Panc1 (cell line): ENCODE measurements around the gene CLCN6. TPM values are rescaled to one million over a fixed set of nuclear protein-coding genes. Genes with fewer than 3 reads are reported as not detected.

Experiments
- ATAC-seq: fragments of 200-7000 bp; cut with Tn5 transposase; 2 replicates; pipeline ENCODE4 v1.9.1; 2020; ENCODE audit warnings: mild to moderate bottlenecking, moderate library complexity
- BruUV-seq: library from RNA; stranded (reverse); fragments of 400-500 nt; replicated peaks from 2 replicates; lab custom pipeline; 2021; lab: Mats Ljungman, UMichigan
- CTCF ChIA-PET: fragments of 300-600 bp; sonication (Branson Sonifier 250); formaldehyde crosslinking; loops from one replicate; lab custom pipeline; 2022; ENCODE audit warnings: antibody characterized with exemption; lab: Charles Lee
- POLR2A ChIA-PET: fragments of 300-600 bp; sonication (Branson Sonifier 250); formaldehyde crosslinking; loops from one replicate; lab custom pipeline; 2022; ENCODE audit warnings: antibody characterized with exemption; lab: Charles Lee
- DNase-seq: peaks from one replicate; pipeline ENCODE4 v3.0.0-alpha.2; 2010; ENCODE audit warnings: low read depth, low spot score
- H3K27ac ChIP-seq: 2 replicates; pipeline ENCODE4 v1.5.1; 2011; ENCODE audit warnings: mild to moderate bottlenecking, low read length, inconsistent platforms
- H3K27me3 ChIP-seq: fragments of 200-500 bp; sonication (Bioruptor generic); 2 replicates; pipeline ENCODE4 v1.6.0; 2014; ENCODE audit warnings: low read length, inconsistent platforms; ENCODE audit not compliant: control insufficient read depth, insufficient read depth
- H3K36me3 ChIP-seq: fragments of 200-500 bp; sonication (Bioruptor generic); 2 replicates; pipeline ENCODE4 v1.5.1; 2014; ENCODE audit warnings: inconsistent platforms, mild to moderate bottlenecking, low read length, moderate library complexity; ENCODE audit not compliant: control insufficient read depth, insufficient read depth
- H3K4me1 ChIP-seq: 2 replicates; pipeline ENCODE4 v1.5.1; 2011; ENCODE audit warnings: inconsistent platforms, mild to moderate bottlenecking, low read length, moderate library complexity; ENCODE audit not compliant: control insufficient read depth, insufficient read depth
- H3K4me3 ChIP-seq, 2 experiments: 2 replicates each; pipeline ENCODE4 v1.5.1; 2011 to 2012; ENCODE audit warnings: low read depth in 2 of 2, low read length in 2 of 2, mild to moderate bottlenecking in 2 of 2, inconsistent platforms in 1 of 2, moderate library complexity in 1 of 2
- H3K9me3 ChIP-seq: fragments of 200-500 bp; sonication (Bioruptor generic); 2 replicates; pipeline ENCODE4 v1.5.1; 2014; ENCODE audit warnings: low read depth, mild to moderate bottlenecking, inconsistent platforms, low read length, moderate library complexity; ENCODE audit not compliant: control insufficient read depth, insufficient read depth
- POLR2AphosphoS5 ChIP-seq: IDR thresholded peaks from 2 replicates; pipeline ENCODE4 v1.6.1; 2012; ENCODE audit warnings: mild to moderate bottlenecking, low read depth, low read length, moderate library complexity
- SIN3A ChIP-seq: IDR thresholded peaks from 2 replicates; pipeline ENCODE4 v1.6.1; 2012; ENCODE audit warnings: low read depth, mild to moderate bottlenecking, low read length, moderate library complexity, borderline replicate concordance; ENCODE audit not compliant: insufficient read depth
- TCF7L2 ChIP-seq: IDR thresholded peaks from 2 replicates; pipeline ENCODE4 v1.6.1; 2011; ENCODE audit warnings: mild to moderate bottlenecking, low read depth, low read length, inconsistent platforms
- in situ Hi-C: cut with HindIII; loops from 2 replicates; pipeline ENCODE4 v1.10.0; 2016; ENCODE audit warnings: low sequenced_read_pairs, low pct_unique_long_range_greater_than_20kb
- intact Hi-C: fragments of 100-400 bp; cut with micrococcal nuclease; formaldehyde crosslinking; loops from one replicate; pipeline ENCODE4 v1.10.0; 2022; ENCODE audit not compliant: unreplicated experiment
- total RNA-seq: library from RNA; stranded (reverse); gene quantifications from one replicate; pipeline ENCODE4 v1.2.1, GENCODE V29; 2021; ENCODE audit not compliant: unreplicated experiment
- TF ChIP-seq, protein P1 (sequence below), 2 experiments: IDR thresholded peaks; 2 replicates each; pipeline ENCODE4 v1.6.1; 2011 to 2012; ENCODE audit warnings: low read depth in 2 of 2, control low read depth in 1 of 2, low read length in 1 of 2, mild to moderate bottlenecking in 1 of 2, moderate library complexity in 1 of 2; ENCODE audit not compliant: insufficient read depth in 1 of 2
- TF ChIP-seq, protein P2 (sequence below): fragments of 450-650 bp; IDR thresholded peaks from 2 replicates; pipeline ENCODE4 v1.5.1; 2017; ENCODE audit warnings: mild to moderate bottlenecking

CLCN6 gene
- total RNA-seq, 1 experiment from 2014 or later = 23.6 TPM

GRCh38 chr1:11771481-11772043, 34.4 kb upstream of the CLCN6 start:
- BruUV-seq = no TSS peak
- CTCF ChIA-PET = no interaction called here
- H3K4me3 ChIP-seq = no peak overlapping the region
- no peaks in the 10 kb centered on the region for H3K9me3 ChIP-seq
- intact Hi-C loops = no loop called here
- ATAC-seq (no peak), DNase-seq (no peak)
- no peaks in the 10 kb centered on the region for H3K36me3 ChIP-seq
- H3K27ac ChIP-seq = no peak overlapping the region
- no peaks in the 10 kb centered on the region for H3K27me3 ChIP-seq
- POLR2A ChIA-PET = interaction anchor here (0.7 kb wide), 1 partner anchor 234 kb away, joined by 4 read pairs; no protein-coding TSS in a partner anchor
- TF ChIP-seq TCF7L2 (no peak), POLR2AphosphoS5 (no peak), SIN3A (no peak)
- TF ChIP-seq, protein P1, sequence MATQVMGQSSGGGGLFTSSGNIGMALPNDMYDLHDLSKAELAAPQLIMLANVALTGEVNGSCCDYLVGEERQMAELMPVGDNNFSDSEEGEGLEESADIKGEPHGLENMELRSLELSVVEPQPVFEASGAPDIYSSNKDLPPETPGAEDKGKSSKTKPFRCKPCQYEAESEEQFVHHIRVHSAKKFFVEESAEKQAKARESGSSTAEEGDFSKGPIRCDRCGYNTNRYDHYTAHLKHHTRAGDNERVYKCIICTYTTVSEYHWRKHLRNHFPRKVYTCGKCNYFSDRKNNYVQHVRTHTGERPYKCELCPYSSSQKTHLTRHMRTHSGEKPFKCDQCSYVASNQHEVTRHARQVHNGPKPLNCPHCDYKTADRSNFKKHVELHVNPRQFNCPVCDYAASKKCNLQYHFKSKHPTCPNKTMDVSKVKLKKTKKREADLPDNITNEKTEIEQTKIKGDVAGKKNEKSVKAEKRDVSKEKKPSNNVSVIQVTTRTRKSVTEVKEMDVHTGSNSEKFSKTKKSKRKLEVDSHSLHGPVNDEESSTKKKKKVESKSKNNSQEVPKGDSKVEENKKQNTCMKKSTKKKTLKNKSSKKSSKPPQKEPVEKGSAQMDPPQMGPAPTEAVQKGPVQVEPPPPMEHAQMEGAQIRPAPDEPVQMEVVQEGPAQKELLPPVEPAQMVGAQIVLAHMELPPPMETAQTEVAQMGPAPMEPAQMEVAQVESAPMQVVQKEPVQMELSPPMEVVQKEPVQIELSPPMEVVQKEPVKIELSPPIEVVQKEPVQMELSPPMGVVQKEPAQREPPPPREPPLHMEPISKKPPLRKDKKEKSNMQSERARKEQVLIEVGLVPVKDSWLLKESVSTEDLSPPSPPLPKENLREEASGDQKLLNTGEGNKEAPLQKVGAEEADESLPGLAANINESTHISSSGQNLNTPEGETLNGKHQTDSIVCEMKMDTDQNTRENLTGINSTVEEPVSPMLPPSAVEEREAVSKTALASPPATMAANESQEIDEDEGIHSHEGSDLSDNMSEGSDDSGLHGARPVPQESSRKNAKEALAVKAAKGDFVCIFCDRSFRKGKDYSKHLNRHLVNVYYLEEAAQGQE (IDR thresholded peaks at IDR 0.05; ENCODE audit: insufficient read depth in 1 of 2, low read depth in 2 of 2, low read length in 1 of 2) = no peak
- TF ChIP-seq, protein P2, sequence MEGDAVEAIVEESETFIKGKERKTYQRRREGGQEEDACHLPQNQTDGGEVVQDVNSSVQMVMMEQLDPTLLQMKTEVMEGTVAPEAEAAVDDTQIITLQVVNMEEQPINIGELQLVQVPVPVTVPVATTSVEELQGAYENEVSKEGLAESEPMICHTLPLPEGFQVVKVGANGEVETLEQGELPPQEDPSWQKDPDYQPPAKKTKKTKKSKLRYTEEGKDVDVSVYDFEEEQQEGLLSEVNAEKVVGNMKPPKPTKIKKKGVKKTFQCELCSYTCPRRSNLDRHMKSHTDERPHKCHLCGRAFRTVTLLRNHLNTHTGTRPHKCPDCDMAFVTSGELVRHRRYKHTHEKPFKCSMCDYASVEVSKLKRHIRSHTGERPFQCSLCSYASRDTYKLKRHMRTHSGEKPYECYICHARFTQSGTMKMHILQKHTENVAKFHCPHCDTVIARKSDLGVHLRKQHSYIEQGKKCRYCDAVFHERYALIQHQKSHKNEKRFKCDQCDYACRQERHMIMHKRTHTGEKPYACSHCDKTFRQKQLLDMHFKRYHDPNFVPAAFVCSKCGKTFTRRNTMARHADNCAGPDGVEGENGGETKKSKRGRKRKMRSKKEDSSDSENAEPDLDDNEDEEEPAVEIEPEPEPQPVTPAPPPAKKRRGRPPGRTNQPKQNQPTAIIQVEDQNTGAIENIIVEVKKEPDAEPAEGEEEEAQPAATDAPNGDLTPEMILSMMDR = no peak
- H3K4me1 ChIP-seq = no peaks in the 10 kb centered on the region
- in situ Hi-C loops = no loop called here

DNA sequence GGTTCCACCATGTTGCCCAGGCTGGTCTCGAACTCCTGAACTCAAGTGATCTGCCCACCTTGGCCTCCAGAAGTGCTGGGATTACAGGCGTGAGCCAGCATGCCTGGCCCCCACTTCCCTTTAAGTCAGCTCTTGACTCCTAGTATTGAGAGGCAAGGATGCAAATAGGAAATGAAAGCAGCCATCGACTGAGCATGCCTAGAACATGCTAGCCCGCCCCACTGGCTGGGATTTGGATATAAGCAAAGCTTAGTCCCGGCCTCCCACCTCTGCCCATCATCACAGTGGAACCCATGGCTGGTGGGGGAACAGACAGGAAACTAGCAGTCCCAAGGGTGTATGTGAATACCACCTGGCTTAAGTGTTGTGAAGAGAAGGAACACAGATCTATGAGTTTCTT, 33.5 kb upstream of the CLCN6 start:
- H3K9me3 ChIP-seq = no peaks in the 10 kb centered on the region
- intact Hi-C loops (no loop called here), in situ Hi-C loops (no loop called here)
- DNase-seq = no peak
- H3K27ac ChIP-seq = no peak overlapping the region
- TF ChIP-seq SIN3A (no peak), POLR2AphosphoS5 (no peak), TCF7L2 (no peak)
- TF ChIP-seq, protein P2 = no peak
- TF ChIP-seq, protein P1 (IDR thresholded peaks at IDR 0.05; ENCODE audit: insufficient read depth in 1 of 2, low read depth in 2 of 2, low read length in 1 of 2) = no peak
- no peaks in the 10 kb centered on the region for H3K36me3 ChIP-seq
- no peaks in the 10 kb centered on the region for H3K27me3 ChIP-seq
- no TSS peak for BruUV-seq
- ChIA-PET CTCF (no interaction called here), POLR2A (no interaction called here)
- no peak for ATAC-seq
- no peak overlapping the region for H3K4me3 ChIP-seq
- H3K4me1 ChIP-seq = no peaks in the 10 kb centered on the region
